GM21825 (cell line): ENCODE results near the gene PDLIM4.

ENCODE experiments used
- ATAC-seq: cut with Tn5 transposase; IDR thresholded peaks from one replicate; pipeline ENCODE4 v1.9.1; 2021; ENCODE audit warnings: mild to moderate bottlenecking, moderate library complexity; ENCODE audit not compliant: unreplicated experiment

PDLIM4 gene

GRCh38 chr5:132266031-132266835 lies 8.7 kb downstream of the PDLIM4 start:
- ATAC-seq: no peak

GRCh38 chr5:132266836-132267160 lies 9.3 kb downstream of the PDLIM4 start:
- no peak for ATAC-seq

- ATAC-seq: no peak
Observed at GRCh38 chr5:132267166-132267739, 9.8 kb downstream of the PDLIM4 start.

- ATAC-seq: peak; percentile 6
Observed at GRCh38 chr5:132267931-132268768, 10.7 kb downstream of the PDLIM4 start.

- ATAC-seq: peak; percentile 74
Observed at GRCh38 chr5:132268769-132269551, 11.5 kb downstream of the PDLIM4 start.

- no peak for ATAC-seq
Observed at GRCh38 chr5:132269635-132270334, 12.3 kb downstream of the PDLIM4 start.

- ATAC-seq: no peak
Observed at GRCh38 chr5:132270335-132270665, 12.8 kb downstream of the PDLIM4 start.

GRCh38 chr5:132270706-132271105 lies 13.2 kb downstream of the PDLIM4 start:
- ATAC-seq: no peak

GRCh38 chr5:132271251-132272246 lies 14.1 kb downstream of the PDLIM4 start:
- no peak for ATAC-seq

GRCh38 chr5:132272311-132273210 lies 15.1 kb downstream of the PDLIM4 start:
- no peak for ATAC-seq

GRCh38 chr5:132273631-132274030 lies 16.1 kb downstream of the PDLIM4 start:
- no peak for ATAC-seq

- no peak for ATAC-seq
Observed at GRCh38 chr5:132274050-132274792, 16.7 kb downstream of the PDLIM4 start.

GRCh38 chr5:132275367-132276220 lies 18.1 kb downstream of the PDLIM4 start:
- ATAC-seq: no peak

- ATAC-seq: no peak
Observed at GRCh38 chr5:132277256-132277655, 19.8 kb downstream of the PDLIM4 start.

- ATAC-seq: no peak
Observed at GRCh38 chr5:132277971-132278853, 20.7 kb downstream of the PDLIM4 start.

GRCh38 chr5:132279801-132280200 lies 22.3 kb downstream of the PDLIM4 start:
- ATAC-seq: no peak
